GM23338 (cell line): ENCODE data around the gene S100A7A. TPM values are rescaled to one million over a fixed set of nuclear protein-coding genes. Genes with fewer than 3 reads are reported as not detected.
A peak's percentile ranks its signal among the peaks of the same experiment; 100 is the strongest.
"Not testable (repeated sequence)": the region's sequence is repeated elsewhere in the genome, so short reads cannot be mapped to it uniquely, and the experiment has no call there.

Experiments used
- ATAC-seq: fragments of 200-7000 bp; cut with Tn5 transposase; 3 replicates; pipeline ENCODE4 v1.9.1; 2020
- DNase-seq: peaks from one replicate; pipeline ENCODE4 v3.0.0-alpha.2; 2015; ENCODE audit warnings: low spot score
- H2AFZ ChIP-seq: fragments of 200-600 bp; sonication (generic); 2 replicates; pipeline ENCODE4 v1.8.0; 2016; ENCODE audit warnings: antibody characterized with exemption, mild to moderate bottlenecking, moderate library complexity
- H3F3A ChIP-seq: fragments of 200-600 bp; sonication (generic); replicated peaks from 2 replicates; pipeline ENCODE4 v1.8.0; 2017; ENCODE audit warnings: antibody characterized with exemption, mixed run types, low read depth
- H3K27ac ChIP-seq: fragments of 200-600 bp; sonication (generic); 2 replicates; pipeline ENCODE4 v1.6.1; 2016; ENCODE audit warnings: low read depth
- H3K27me3 ChIP-seq: fragments of 200-600 bp; sonication (generic); 2 replicates; pipeline ENCODE4 v1.8.0; 2016; ENCODE audit warnings: mild to moderate bottlenecking, mixed run types, moderate library complexity; ENCODE audit not compliant: insufficient read depth
- H3K36me3 ChIP-seq: fragments of 200-600 bp; sonication (generic); 2 replicates; pipeline ENCODE4 v1.8.0; 2016; ENCODE audit warnings: mild to moderate bottlenecking; ENCODE audit not compliant: insufficient read depth
- H3K4me1 ChIP-seq: fragments of 200-600 bp; sonication (generic); 2 replicates; pipeline ENCODE4 v1.8.0; 2016; ENCODE audit warnings: mild to moderate bottlenecking, moderate library complexity; ENCODE audit not compliant: insufficient read depth
- H3K4me2 ChIP-seq: fragments of 200-600 bp; sonication (generic); 2 replicates; pipeline ENCODE4 v1.7.1; 2017; ENCODE audit warnings: mixed run types
- H3K4me3 ChIP-seq: fragments of 200-600 bp; sonication (generic); 2 replicates; pipeline ENCODE4 v1.6.1; 2016; ENCODE audit warnings: mixed run types
- H3K79me2 ChIP-seq: fragments of 200-600 bp; sonication (generic); replicated peaks from 2 replicates; pipeline ENCODE4 v1.8.0; 2017; ENCODE audit warnings: mild to moderate bottlenecking; ENCODE audit not compliant: insufficient read depth
- H3K9me2 ChIP-seq: fragments of 200-600 bp; sonication (generic); 2 replicates; pipeline ENCODE4 v1.8.0; 2017; ENCODE audit not compliant: insufficient read depth
- H4K20me1 ChIP-seq: fragments of 200-600 bp; sonication (generic); replicated peaks from 2 replicates; pipeline ENCODE4 v1.8.0; 2017; ENCODE audit warnings: mild to moderate bottlenecking; ENCODE audit not compliant: insufficient read depth
- H3K27ac Mint-ChIP-seq: 2 replicates; pipeline ENCODE4 v1.8.0; 2020; ENCODE audit warnings: inconsistent platforms, mild to moderate bottlenecking, moderate library complexity, mixed read lengths
- H3K27me3 Mint-ChIP-seq: 3 replicates; pipeline ENCODE4 v1.8.0; 2022; ENCODE audit warnings: low read depth, mild to moderate bottlenecking, moderate library complexity, mixed read lengths, inconsistent platforms; ENCODE audit not compliant: insufficient read depth, poor library complexity
- H3K36me3 Mint-ChIP-seq: 3 replicates; pipeline ENCODE4 v1.8.0; 2021; ENCODE audit warnings: low read depth, mild to moderate bottlenecking, inconsistent platforms, moderate library complexity, mixed read lengths
- H3K4me1 Mint-ChIP-seq: 3 replicates; pipeline ENCODE4 v1.8.0; 2020; ENCODE audit warnings: mild to moderate bottlenecking, inconsistent platforms, mixed read lengths
- H3K4me3 Mint-ChIP-seq: 3 replicates; pipeline ENCODE4 v1.8.0; 2021; ENCODE audit warnings: moderate library complexity, mild to moderate bottlenecking, inconsistent platforms, mixed read lengths
- H3K9me3 Mint-ChIP-seq: 3 replicates; pipeline ENCODE4 v1.8.0; 2020; ENCODE audit warnings: moderate library complexity, mild to moderate bottlenecking, inconsistent platforms, mixed read lengths
- ETS1 ChIP-seq: IDR thresholded peaks from 2 replicates; pipeline ENCODE4 v1.6.1; 2016; ENCODE audit warnings: antibody characterized with exemption
- EZH2 ChIP-seq: fragments of 200-600 bp; sonication (generic); IDR thresholded peaks from one replicate; pipeline ENCODE4 v1.8.0; 2017; ENCODE audit warnings: antibody characterized with exemption, mild to moderate bottlenecking, low read depth; ENCODE audit not compliant: unreplicated experiment
- REST ChIP-seq: IDR thresholded peaks from one replicate; pipeline ENCODE4 v1.6.1; 2018; ENCODE audit warnings: antibody characterized with exemption; ENCODE audit not compliant: unreplicated experiment
- ZNF462 ChIP-seq: fragments of 250-450 bp; sonication (Bioruptor Pico); IDR thresholded peaks from 2 replicates; pipeline ENCODE4 v1.5.0; 2020; ENCODE audit warnings: mild to moderate bottlenecking, moderate library complexity
- polyA plus RNA-seq: library from polyadenylated mRNA; unstranded; fragments of >200 nt; fragmentation: Nextera tagmentation; extraction: Ambion mirVana; gene quantifications from 2 replicates; pipeline ENCODE4 v1.2.1, GENCODE V29; 2016
- total RNA-seq: library from RNA; depleted of rRNA; stranded (reverse); fragments of >200 nt; shearing (Covaris generic); gene quantifications from 2 replicates; pipeline ENCODE4 v1.2.3, GENCODE V29; 2014

S100A7A gene
- total and polyA plus RNA-seq, 2 experiments from 2014 or later = not detected

GRCh38 chr1:153447498-153448170 lies 31.3 kb downstream of the S100A7A start:
- Mint-ChIP-seq H3K4me1 (no peaks in the 10 kb centered on the region), H3K9me3 (peaks cover 4% of the 10 kb centered on the region), H3K36me3 (no peaks in the 10 kb centered on the region), H3K27me3 (no peaks in the 10 kb centered on the region), H3K4me3 (no peak overlapping the region), H3K27ac (no peak overlapping the region)
- no peak for DNase-seq
- Histone ChIP-seq H3K27ac (no peak overlapping the region), H3K79me2 (no peaks in the 10 kb centered on the region), H3K4me2 (no peak overlapping the region), H3K27me3 (no peaks in the 10 kb centered on the region), H4K20me1 (no peaks in the 10 kb centered on the region), H3K4me1 (no peaks in the 10 kb centered on the region), H3K36me3 (no peaks in the 10 kb centered on the region), H3K9me2 (no peaks in the 10 kb centered on the region), H3K4me3 (no peak overlapping the region), H2AFZ (peak overlapping the region; percentile 23; the same call in 1 of the 2 replicates), H3F3A (no peaks in the 10 kb centered on the region)
- ATAC-seq = no peak
- no peak for TF ChIP-seq ZNF462 (CRISPR knock-in tag)
- TF ChIP-seq ETS1 = no peak
- no peak for TF ChIP-seq REST
- no peak for TF ChIP-seq EZH2

GRCh38 chr1:153448851-153449250 lies 32.5 kb downstream of the S100A7A start:
- H2AFZ ChIP-seq = peak overlapping the region; percentile 49; the same call in 1 of the 2 replicates
- H3K4me1 Mint-ChIP-seq, H3K79me2 ChIP-seq, H3K36me3 Mint-ChIP-seq, H3K27ac ChIP-seq, H3K4me3 Mint-ChIP-seq, H3K4me3 ChIP-seq, H3K4me1 ChIP-seq, H3K9me3 Mint-ChIP-seq, DNase-seq, H3K27me3 ChIP-seq, H3K27me3 Mint-ChIP-seq, ATAC-seq, H3K9me2 ChIP-seq, H4K20me1 ChIP-seq, H3K36me3 ChIP-seq, H3F3A ChIP-seq, H3K27ac Mint-ChIP-seq, H3K4me2 ChIP-seq: not testable (repeated sequence)
